DMS 273 treated with DMSO at 0.1 percent for 48 hours (cell line): Measurements from ENCODE around the gene LYPD6B.

Experiments used
- DNase-seq: peaks from one replicate; lab custom pipeline; 2025; lab: John Stamatoyannopoulos, UW

The LYPD6B gene

GRCh38 chr2:149122516-149122915, 84.0 kb downstream of the LYPD6B start:
- DNase-seq = no peak

GRCh38 chr2:149125031-149125725, 86.7 kb downstream of the LYPD6B start:
- DNase-seq = no peak

- no peak for DNase-seq
Measured at GRCh38 chr2:149129433-149129832, 90.9 kb downstream of the LYPD6B start.

- no peak for DNase-seq
Measured at GRCh38 chr2:149132339-149132738, 93.8 kb downstream of the LYPD6B start.

- DNase-seq = no peak
Measured at GRCh38 chr2:149132901-149133300, 94.4 kb downstream of the LYPD6B start.

- no peak for DNase-seq
Measured at GRCh38 chr2:149134335-149134923, 95.9 kb downstream of the LYPD6B start.

GRCh38 chr2:149136111-149136510, 97.6 kb downstream of the LYPD6B start:
- DNase-seq = no peak

GRCh38 chr2:149141046-149141445, 102.5 kb downstream of the LYPD6B start:
- no peak for DNase-seq

GRCh38 chr2:149143734-149144133, 105.2 kb downstream of the LYPD6B start:
- DNase-seq = no peak

- DNase-seq = no peak
Measured at GRCh38 chr2:149145314-149146295, 107.1 kb downstream of the LYPD6B start.

GRCh38 chr2:149146876-149147275, 108.4 kb downstream of the LYPD6B start:
- DNase-seq = no peak

- no peak for DNase-seq
Measured at GRCh38 chr2:149148194-149149006, 109.9 kb downstream of the LYPD6B start.

- no peak for DNase-seq
Measured at GRCh38 chr2:149149007-149149297, 110.5 kb downstream of the LYPD6B start.

GRCh38 chr2:149152469-149152953, 114.0 kb downstream of the LYPD6B start:
- DNase-seq = no peak

GRCh38 chr2:149155196-149155969, 116.9 kb downstream of the LYPD6B start:
- no peak for DNase-seq

GRCh38 chr2:149155988-149156387, 117.5 kb downstream of the LYPD6B start:
- DNase-seq = no peak

- no peak for DNase-seq
Measured at GRCh38 chr2:149156971-149157740, 118.7 kb downstream of the LYPD6B start.

GRCh38 chr2:149158957-149159356, 120.5 kb downstream of the LYPD6B start:
- DNase-seq = no peak

- no peak for DNase-seq
Measured at GRCh38 chr2:149160195-149160594, 121.7 kb downstream of the LYPD6B start.

GRCh38 chr2:149160701-149161217, 122.3 kb downstream of the LYPD6B start:
- peak; percentile 39 for DNase-seq
